CD4-positive, CD25-positive, alpha-beta regulatory T cell (primary cell): ENCODE results near the gene GALNT13. TPM values are rescaled to one million over a fixed set of nuclear protein-coding genes. Genes with fewer than 3 reads are reported as not detected.

ENCODE experiments used
- ATAC-seq, 2 donors: fragments of 150-1000 bp; cut with Tn5 transposase; one replicate each; pipeline ENCODE4 v1.10.0; 2021; ENCODE audit warnings: low read depth in 2 of 2, moderate number of reproducible peaks in 2 of 2, moderate library complexity in 1 of 2
- DNase-seq, 3 donors: peaks; one replicate each; pipeline versions ENCODE4 v3.0.0 to v3.0.0-alpha.2; 2012 to 2022; ENCODE audit warnings: mixed read lengths in 1 of 3
- H3K27ac ChIP-seq: one replicate; pipeline ENCODE4 v1.7.0; 2013; ENCODE audit warnings: mild to moderate bottlenecking, low read length; ENCODE audit not compliant: insufficient read depth, poor library complexity, severe bottlenecking
- H3K27me3 ChIP-seq: one replicate; pipeline ENCODE4 v1.7.0; 2013; ENCODE audit warnings: low read length; ENCODE audit not compliant: control insufficient read depth, insufficient read depth
- H3K36me3 ChIP-seq: one replicate; pipeline ENCODE4 v1.7.0; 2013; ENCODE audit warnings: mild to moderate bottlenecking, low read length, moderate library complexity; ENCODE audit not compliant: control insufficient read depth, insufficient read depth
- H3K4me1 ChIP-seq: 2 replicates; pipeline ENCODE4 v1.7.0; 2013; ENCODE audit warnings: mild to moderate bottlenecking, low read length; ENCODE audit not compliant: insufficient read depth, control insufficient read depth, poor library complexity, severe bottlenecking
- H3K4me3 ChIP-seq: one replicate; pipeline ENCODE4 v1.7.0; 2013; ENCODE audit warnings: low read depth, mild to moderate bottlenecking, low read length, moderate library complexity
- H3K9me3 ChIP-seq, 2 experiments: 1 replicate in 1 of 2; 2 replicates in 1 of 2; pipeline ENCODE4 v1.7.0; 2013; ENCODE audit warnings: low read length in 2 of 2, mild to moderate bottlenecking in 1 of 2, moderate library complexity in 1 of 2; ENCODE audit not compliant: control insufficient read depth in 2 of 2
- H3K27ac Mint-ChIP-seq, 3 donors: one replicate each; pipeline ENCODE4 v1.8.0; 2020 to 2022; ENCODE audit warnings: mild to moderate bottlenecking in 3 of 3, mixed read lengths in 3 of 3, moderate library complexity in 2 of 3
- H3K27me3 Mint-ChIP-seq: one replicate; pipeline ENCODE4 v1.8.0; 2022; ENCODE audit warnings: mild to moderate bottlenecking, mixed read lengths
- H3K36me3 Mint-ChIP-seq: one replicate; pipeline ENCODE4 v1.8.0; 2020; ENCODE audit warnings: mixed read lengths
- H3K4me1 Mint-ChIP-seq, 4 donors: one replicate each; pipeline ENCODE4 v1.8.0; 2020 to 2022; ENCODE audit warnings: mixed read lengths in 4 of 4, mild to moderate bottlenecking in 1 of 4
- H3K4me3 Mint-ChIP-seq, 4 donors: one replicate each; pipeline ENCODE4 v1.8.0; 2020 to 2022; ENCODE audit warnings: mild to moderate bottlenecking in 4 of 4, mixed read lengths in 4 of 4, moderate library complexity in 3 of 4
- H3K9me3 Mint-ChIP-seq, 7 donors: one replicate each; pipeline ENCODE4 v1.8.0; 2020 to 2022; ENCODE audit warnings: mixed read lengths in 7 of 7, mild to moderate bottlenecking in 3 of 7, moderate library complexity in 2 of 7
- polyA plus RNA-seq, 4 donors: library from polyadenylated mRNA; unstranded; fragments of 300-500 nt; fragmentation: Illumina TruSeq; gene quantifications; one replicate each; pipeline ENCODE4 v1.2.3, GENCODE V29; 2021
- total RNA-seq: library from RNA; stranded (reverse); gene quantifications from one replicate; pipeline ENCODE4 v1.2.3, GENCODE V29; 2022

Gene GALNT13
- total and polyA plus RNA-seq, 5 donors from 2014 or later, result 0.09 TPM; not detected in 4

DNA sequence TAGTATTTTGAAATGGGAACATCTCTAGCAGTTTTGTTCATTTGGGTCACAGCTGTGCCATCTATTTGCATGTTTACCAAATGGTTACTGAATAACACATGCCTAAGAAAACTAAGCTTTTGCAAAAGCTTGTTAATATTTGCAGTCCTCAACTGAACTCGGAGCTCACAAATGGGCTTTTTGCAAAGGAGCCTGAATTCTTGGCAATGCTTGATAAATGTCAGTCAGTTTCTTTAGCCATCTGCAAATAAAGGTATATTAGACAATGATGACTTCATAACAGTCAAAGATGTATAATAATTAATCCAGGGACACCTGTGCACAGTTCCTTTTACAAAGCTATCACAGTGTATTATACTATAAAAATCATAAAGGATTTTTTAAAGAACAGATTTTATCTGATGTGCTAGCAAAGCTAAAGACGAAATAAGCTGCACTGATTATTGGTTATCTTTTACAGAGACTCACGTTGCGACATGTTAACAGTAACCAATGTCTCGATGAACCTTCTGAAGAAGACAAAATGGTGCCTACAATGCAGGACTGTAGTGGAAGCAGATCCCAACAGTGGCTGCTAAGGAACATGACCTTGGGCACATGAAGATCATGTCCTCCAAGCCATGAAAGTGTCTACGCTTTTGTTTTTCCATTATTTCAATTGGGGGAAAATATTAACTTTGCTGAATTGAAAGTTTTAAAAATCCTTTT is 578.4 kb downstream of the GALNT13 start:
- Mint-ChIP-seq H3K27me3 (no peaks in the 10 kb centered on the region), H3K9me3 (peaks cover 0 to 10% (median 0%) of the 10 kb centered on the region in 7 donors), H3K36me3 (no peaks in the 10 kb centered on the region), H3K4me3 (no peak overlapping the region), H3K4me1 (no peaks in the 10 kb centered on the region), H3K27ac (no peak overlapping the region)
- H3K4me1 ChIP-seq, result no peaks in the 10 kb centered on the region
- DNase-seq (no peak), ATAC-seq (no peak)
- H3K27me3 ChIP-seq, result no peaks in the 10 kb centered on the region
- H3K4me3 ChIP-seq, result no peak overlapping the region
- no peaks in the 10 kb centered on the region for H3K9me3 ChIP-seq
- no peak overlapping the region for H3K27ac ChIP-seq
- no peaks in the 10 kb centered on the region for H3K36me3 ChIP-seq

DNA sequence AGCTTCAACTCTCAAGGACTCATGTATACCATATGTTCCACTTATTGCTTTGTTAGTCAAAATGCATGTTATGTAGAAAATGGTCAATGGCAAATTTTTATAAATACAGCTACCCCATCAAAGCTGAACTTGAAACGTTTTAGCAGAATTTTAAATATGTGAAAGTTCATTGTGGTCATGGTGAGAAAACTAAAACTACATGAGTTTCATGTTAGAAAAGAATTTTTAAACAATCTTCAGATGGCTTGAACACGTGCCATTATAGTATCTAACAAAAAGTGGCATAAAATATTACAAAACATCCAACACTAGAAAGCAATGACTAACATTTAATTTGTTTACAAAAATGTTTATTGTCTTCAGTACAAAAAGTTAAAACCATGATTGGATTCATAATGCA is 580.7 kb downstream of the GALNT13 start:
- H3K27me3 Mint-ChIP-seq, result no peaks in the 10 kb centered on the region
- no peak for DNase-seq
- Histone ChIP-seq H3K27ac (no peak overlapping the region), H3K9me3 (no peaks in the 10 kb centered on the region), H3K27me3 (no peaks in the 10 kb centered on the region), H3K4me3 (no peak overlapping the region), H3K4me1 (no peaks in the 10 kb centered on the region), H3K36me3 (no peaks in the 10 kb centered on the region)
- H3K4me1 Mint-ChIP-seq, result no peaks in the 10 kb centered on the region
- no peak for ATAC-seq
- H3K4me3 Mint-ChIP-seq, result no peak overlapping the region
- H3K27ac Mint-ChIP-seq, result no peak overlapping the region
- H3K36me3 Mint-ChIP-seq, result no peaks in the 10 kb centered on the region
- peaks cover 0 to 5% (median 0%) of the 10 kb centered on the region in 7 donors for H3K9me3 Mint-ChIP-seq

DNA sequence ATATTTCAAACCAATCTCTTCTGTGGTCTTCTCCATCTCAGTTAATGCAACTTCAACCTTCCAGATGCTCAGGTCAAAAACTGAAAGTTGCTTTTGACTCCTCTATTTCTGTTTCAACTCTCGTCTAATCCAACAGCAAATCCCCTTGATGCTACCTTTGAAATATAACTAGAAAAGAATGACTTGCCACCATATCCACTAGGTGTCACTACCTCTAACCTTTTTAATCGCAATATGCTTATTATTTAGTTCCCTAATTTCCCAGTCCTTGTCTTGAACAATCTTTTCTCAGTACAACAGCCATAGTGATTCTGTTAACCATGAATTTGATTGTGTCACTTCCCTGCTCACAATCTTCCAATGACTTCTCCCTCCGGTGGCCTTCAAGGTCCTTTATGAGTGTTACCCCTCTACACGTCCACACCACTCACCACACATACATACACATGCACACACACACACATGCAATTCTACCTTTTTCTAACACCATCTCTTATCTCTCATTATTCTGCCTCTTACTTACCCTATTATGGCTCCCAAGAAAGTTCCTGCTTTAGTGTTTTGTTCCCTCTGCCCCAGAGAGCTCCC is 581.3 kb downstream of the GALNT13 start:
- H3K27ac ChIP-seq, result no peak overlapping the region
- H3K9me3 ChIP-seq, result no peaks in the 10 kb centered on the region
- ATAC-seq (no peak), DNase-seq (no peak)
- no peak overlapping the region for H3K4me3 ChIP-seq
- Mint-ChIP-seq H3K27me3 (no peaks in the 10 kb centered on the region), H3K4me1 (no peaks in the 10 kb centered on the region), H3K27ac (no peak overlapping the region), H3K36me3 (no peaks in the 10 kb centered on the region), H3K4me3 (no peak overlapping the region), H3K9me3 (peaks cover 0 to 5% (median 0%) of the 10 kb centered on the region in 7 donors)
- H3K27me3 ChIP-seq, result no peaks in the 10 kb centered on the region
- H3K36me3 ChIP-seq, result no peaks in the 10 kb centered on the region
- no peaks in the 10 kb centered on the region for H3K4me1 ChIP-seq

DNA sequence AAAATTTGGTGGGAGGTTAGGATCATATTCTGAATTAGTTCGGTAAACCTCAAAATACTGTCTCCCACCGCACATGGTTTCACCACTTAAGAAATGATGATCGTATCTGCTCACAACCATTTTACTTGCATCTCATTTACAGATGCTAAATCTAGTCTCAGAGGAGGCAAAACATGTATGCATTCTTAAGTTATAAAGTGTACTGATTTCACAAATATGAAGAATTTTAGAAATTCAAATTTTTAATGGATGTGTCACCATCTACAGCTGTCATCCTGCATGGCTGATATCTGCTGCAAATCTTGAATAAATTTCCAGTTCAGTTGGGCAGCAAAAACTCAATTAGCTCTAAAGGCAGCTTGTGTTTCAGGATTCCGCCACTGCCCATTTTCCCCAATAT is 583.4 kb downstream of the GALNT13 start:
- Histone ChIP-seq H3K27me3 (no peaks in the 10 kb centered on the region), H3K27ac (no peak overlapping the region), H3K4me1 (no peaks in the 10 kb centered on the region), H3K4me3 (no peak overlapping the region), H3K36me3 (no peaks in the 10 kb centered on the region), H3K9me3 (no peaks in the 10 kb centered on the region)
- Mint-ChIP-seq H3K36me3 (no peaks in the 10 kb centered on the region), H3K4me1 (no peaks in the 10 kb centered on the region), H3K9me3 (peaks cover 0 to 5% (median 0%) of the 10 kb centered on the region in 7 donors), H3K27me3 (no peaks in the 10 kb centered on the region), H3K4me3 (no peak overlapping the region), H3K27ac (no peak overlapping the region)
- ATAC-seq (no peak), DNase-seq (no peak)

DNA sequence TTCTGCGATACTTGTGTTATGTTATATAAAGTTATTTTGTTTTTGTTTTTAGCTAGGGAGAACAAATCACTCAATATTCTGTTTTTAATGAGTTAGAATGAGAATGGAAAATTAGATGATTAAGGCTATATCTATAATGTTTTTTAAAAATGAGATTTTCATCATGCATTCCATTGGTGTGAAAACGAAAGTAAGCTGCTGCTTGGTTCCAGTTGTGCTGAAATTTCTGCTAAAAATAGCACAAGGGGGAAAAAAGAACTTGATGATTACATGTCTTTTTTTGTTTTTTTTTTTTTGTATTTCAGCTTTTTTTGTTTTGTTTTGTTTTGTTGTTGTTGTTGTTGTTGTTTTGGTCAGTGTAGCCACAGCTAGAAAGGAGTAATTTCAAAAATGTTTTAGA is 584.1 kb downstream of the GALNT13 start:
- no peak overlapping the region for H3K27ac ChIP-seq
- Mint-ChIP-seq H3K27ac (no peak overlapping the region), H3K36me3 (no peaks in the 10 kb centered on the region), H3K27me3 (no peaks in the 10 kb centered on the region), H3K9me3 (peaks cover 0 to 5% (median 0%) of the 10 kb centered on the region in 7 donors), H3K4me1 (no peaks in the 10 kb centered on the region), H3K4me3 (peak overlapping the region in 1 of 4 donors; percentile 1)
- no peak overlapping the region for H3K4me3 ChIP-seq
- DNase-seq, result no peak
- no peaks in the 10 kb centered on the region for H3K9me3 ChIP-seq
- H3K4me1 ChIP-seq, result no peaks in the 10 kb centered on the region
- H3K36me3 ChIP-seq, result no peaks in the 10 kb centered on the region
- no peak for ATAC-seq
- no peaks in the 10 kb centered on the region for H3K27me3 ChIP-seq

DNA sequence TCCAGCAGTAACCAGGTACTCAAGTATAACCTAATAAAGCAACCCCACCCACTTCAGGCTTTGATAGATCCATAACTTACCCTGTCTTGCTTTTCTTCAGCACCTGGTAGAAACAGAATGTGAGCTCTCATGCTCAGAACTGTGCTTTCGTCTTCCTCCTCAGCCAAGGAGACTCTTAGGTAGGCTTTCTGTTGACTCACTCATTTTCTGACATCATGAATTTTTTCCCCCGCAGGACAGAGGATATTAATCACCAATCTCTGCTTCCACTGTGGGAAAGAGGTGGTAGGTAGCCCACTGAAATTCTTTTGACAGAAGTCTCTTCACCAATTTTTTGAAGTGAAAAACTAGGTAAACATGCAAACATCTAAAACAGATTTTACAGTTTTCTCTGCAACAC is 585.6 kb downstream of the GALNT13 start:
- Mint-ChIP-seq H3K4me1 (no peaks in the 10 kb centered on the region), H3K27ac (no peak overlapping the region), H3K4me3 (no peak overlapping the region), H3K27me3 (no peaks in the 10 kb centered on the region), H3K9me3 (peaks cover 0 to 5% (median 0%) of the 10 kb centered on the region in 7 donors), H3K36me3 (no peaks in the 10 kb centered on the region)
- H3K4me1 ChIP-seq, result no peaks in the 10 kb centered on the region
- no peaks in the 10 kb centered on the region for H3K27me3 ChIP-seq
- no peaks in the 10 kb centered on the region for H3K9me3 ChIP-seq
- H3K4me3 ChIP-seq, result no peak overlapping the region
- ATAC-seq, result no peak
- no peak overlapping the region for H3K27ac ChIP-seq
- no peak for DNase-seq
- no peaks in the 10 kb centered on the region for H3K36me3 ChIP-seq

DNA sequence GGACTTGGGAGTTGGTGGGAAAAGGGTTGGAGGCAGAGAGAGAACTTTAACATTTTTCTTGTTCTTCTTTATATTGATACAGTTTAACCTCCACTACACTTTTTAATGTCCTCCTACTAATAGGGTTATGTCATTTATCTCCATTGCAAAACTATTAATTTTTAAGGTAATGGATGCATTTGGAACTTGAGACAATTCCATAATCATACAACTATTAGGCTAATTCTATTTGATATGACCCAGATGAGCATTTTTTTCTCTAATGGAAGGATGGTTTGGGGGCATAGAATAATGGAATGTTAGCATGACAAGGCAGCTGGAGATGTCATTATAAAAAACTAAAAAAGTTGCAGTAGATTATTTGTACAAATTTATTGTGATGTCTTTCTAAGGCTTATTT is 587.6 kb downstream of the GALNT13 start:
- no peaks in the 10 kb centered on the region for H3K4me1 ChIP-seq
- no peak overlapping the region for H3K27ac ChIP-seq
- H3K27me3 ChIP-seq, result no peaks in the 10 kb centered on the region
- no peaks in the 10 kb centered on the region for H3K36me3 ChIP-seq
- no peaks in the 10 kb centered on the region for H3K27me3 Mint-ChIP-seq
- no peak overlapping the region for H3K4me3 ChIP-seq
- DNase-seq (no peak), ATAC-seq (no peak)
- peaks cover 0 to 3% (median 1%) of the 10 kb centered on the region in 7 donors for H3K9me3 Mint-ChIP-seq
- H3K9me3 ChIP-seq, result no peaks in the 10 kb centered on the region
- H3K27ac Mint-ChIP-seq, result no peak overlapping the region
- no peak overlapping the region for H3K4me3 Mint-ChIP-seq
- no peaks in the 10 kb centered on the region for H3K36me3 Mint-ChIP-seq
- H3K4me1 Mint-ChIP-seq, result no peaks in the 10 kb centered on the region

DNA sequence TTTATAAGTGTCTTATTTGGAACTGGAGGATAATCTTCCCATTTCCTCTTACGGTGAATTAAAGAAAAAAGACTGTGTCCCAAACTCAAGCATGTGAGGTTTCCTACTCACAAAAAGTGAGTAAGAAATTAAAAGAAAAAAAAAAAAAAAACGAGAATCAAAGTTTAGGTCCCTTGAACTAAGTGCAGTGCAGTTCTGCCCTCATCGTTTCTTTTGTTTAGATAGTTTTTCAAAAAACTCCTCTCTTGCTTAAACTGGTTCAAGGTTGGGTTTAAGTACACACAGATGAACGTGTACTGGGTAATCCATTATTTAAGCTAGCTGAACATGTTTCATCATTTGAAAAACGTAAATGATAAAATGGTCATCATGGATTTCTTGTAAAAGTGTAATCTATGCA is 590.9 kb downstream of the GALNT13 start:
- no peak overlapping the region for H3K4me3 Mint-ChIP-seq
- no peak for ATAC-seq
- no peaks in the 10 kb centered on the region for H3K36me3 ChIP-seq
- H3K9me3 Mint-ChIP-seq, result peaks cover 0 to 12% (median 4%) of the 10 kb centered on the region in 7 donors
- H3K4me3 ChIP-seq, result no peak overlapping the region
- no peaks in the 10 kb centered on the region for H3K4me1 ChIP-seq
- H3K36me3 Mint-ChIP-seq, result no peaks in the 10 kb centered on the region
- DNase-seq, result no peak
- no peak overlapping the region for H3K27ac Mint-ChIP-seq
- no peaks in the 10 kb centered on the region for H3K27me3 Mint-ChIP-seq
- no peak overlapping the region for H3K27ac ChIP-seq
- H3K27me3 ChIP-seq, result no peaks in the 10 kb centered on the region
- H3K9me3 ChIP-seq, result no peaks in the 10 kb centered on the region
- no peaks in the 10 kb centered on the region for H3K4me1 Mint-ChIP-seq
